GM18861 (cell line): Measurements from ENCODE around the gene GARS1.

Experiments
- ATAC-seq: cut with Tn5 transposase; IDR thresholded peaks from one replicate; pipeline ENCODE4 v1.9.1; 2021; ENCODE audit not compliant: unreplicated experiment

GARS1 gene, protein sequence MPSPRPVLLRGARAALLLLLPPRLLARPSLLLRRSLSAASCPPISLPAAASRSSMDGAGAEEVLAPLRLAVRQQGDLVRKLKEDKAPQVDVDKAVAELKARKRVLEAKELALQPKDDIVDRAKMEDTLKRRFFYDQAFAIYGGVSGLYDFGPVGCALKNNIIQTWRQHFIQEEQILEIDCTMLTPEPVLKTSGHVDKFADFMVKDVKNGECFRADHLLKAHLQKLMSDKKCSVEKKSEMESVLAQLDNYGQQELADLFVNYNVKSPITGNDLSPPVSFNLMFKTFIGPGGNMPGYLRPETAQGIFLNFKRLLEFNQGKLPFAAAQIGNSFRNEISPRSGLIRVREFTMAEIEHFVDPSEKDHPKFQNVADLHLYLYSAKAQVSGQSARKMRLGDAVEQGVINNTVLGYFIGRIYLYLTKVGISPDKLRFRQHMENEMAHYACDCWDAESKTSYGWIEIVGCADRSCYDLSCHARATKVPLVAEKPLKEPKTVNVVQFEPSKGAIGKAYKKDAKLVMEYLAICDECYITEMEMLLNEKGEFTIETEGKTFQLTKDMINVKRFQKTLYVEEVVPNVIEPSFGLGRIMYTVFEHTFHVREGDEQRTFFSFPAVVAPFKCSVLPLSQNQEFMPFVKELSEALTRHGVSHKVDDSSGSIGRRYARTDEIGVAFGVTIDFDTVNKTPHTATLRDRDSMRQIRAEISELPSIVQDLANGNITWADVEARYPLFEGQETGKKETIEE

DNA sequence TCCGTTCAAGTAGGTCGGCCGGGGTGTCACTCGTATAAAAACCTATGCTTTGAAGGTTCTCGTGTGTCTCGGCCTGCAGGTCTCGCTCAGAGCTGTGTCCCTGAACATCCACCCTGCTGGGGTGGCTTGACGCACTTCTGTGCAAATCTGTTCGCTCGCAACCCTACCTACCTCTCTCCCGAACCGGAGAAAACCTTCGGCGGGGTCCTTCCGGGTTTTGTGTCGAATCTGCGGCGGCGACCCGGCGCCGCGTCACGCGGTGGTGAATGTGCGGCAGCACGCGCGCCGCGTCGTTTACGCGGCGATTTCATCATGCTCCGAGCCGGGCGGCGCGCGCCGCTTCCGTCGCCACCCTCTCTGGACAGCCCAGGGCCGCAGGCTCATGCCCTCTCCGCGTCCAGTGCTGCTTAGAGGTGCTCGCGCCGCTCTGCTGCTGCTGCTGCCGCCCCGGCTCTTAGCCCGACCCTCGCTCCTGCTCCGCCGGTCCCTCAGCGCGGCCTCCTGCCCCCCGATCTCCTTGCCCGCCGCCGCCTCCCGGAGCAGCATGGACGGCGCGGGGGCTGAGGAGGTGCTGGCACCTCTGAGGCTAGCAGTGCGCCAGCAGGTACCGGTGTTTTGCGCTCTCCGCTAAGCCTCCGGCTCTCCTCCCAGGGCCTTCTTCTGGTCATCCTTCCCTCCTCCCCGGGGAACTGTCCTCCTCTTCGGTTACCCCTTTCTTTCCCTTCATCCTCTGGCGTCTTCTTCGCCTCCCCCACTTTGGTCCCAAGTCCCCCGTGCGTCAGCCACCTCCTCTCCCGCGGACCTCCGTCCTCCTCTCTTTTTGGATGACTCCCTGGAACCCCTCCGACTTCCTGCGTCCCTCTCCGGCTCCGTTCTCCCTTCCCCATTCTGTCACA is at the start of gene GARS1:
Gene GARS1 (plus strand): TSS at position 339 of the 896 bp plus-strand sequence. CDS start 44 bp downstream, at position 383.
- peak; percentile 86 for ATAC-seq

DNA sequence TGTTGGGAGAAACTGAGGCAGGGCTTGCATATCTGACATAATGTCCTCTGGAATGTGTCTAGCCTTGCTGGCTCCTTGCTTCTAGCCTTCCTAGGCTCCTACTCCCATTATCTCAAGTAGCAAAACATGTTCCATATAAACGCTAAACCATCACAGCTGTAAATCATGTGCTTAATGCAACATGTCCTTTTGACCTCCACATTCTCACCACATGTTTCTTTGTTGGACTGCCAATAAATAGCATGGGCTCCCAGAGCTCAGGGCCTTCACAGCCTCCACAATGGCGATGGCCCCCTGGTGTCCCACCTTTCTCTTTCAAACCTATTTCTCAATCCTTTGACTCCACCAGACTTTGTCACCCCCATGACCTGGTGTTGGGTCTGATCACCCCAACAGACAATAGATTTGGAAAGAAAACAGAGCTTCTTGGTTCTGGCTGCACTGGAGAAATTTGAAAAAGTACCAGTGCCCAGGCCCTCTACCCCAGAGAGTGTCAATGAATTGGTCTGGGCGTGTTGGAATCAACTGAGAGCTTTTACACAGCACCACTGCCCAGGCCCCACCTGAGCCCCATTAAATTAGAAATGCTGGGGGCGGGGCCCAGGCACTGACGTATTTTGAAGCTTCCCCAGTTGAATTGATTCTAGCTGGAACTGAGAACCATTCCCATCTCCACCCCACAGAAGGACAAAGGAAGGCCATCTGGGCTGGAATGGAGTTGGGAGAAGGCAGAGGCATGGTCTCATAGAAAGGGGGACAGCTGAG is 48.7 kb upstream of the GARS1 start:
- ATAC-seq = no peak

GRCh38 chr7:30546596-30546995 is 48.1 kb upstream of the GARS1 start:
- no peak for ATAC-seq

DNA sequence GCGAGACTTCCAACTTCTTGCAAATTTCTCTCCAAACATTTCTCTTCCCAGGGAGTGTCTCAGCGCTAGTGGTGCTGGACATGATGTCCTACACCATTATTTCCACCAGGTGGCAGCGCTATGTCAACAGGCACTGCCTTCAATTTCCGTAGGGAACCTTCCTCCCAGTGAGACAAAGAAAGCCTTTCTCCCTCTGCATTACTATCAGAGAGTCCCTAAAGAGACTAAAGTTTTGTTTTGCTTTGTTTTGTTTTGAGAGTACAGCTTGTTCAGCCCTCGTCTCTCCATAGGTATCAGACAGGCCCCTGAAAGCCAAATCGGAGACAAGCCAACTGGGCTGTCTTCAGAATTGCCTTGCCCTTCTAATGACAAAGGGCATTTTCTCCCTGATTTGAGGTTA is 45.8 kb upstream of the GARS1 start:
- ATAC-seq = no peak

- no peak for ATAC-seq
Measured at GRCh38 chr7:30549931-30550493, 44.7 kb upstream of the GARS1 start.

DNA sequence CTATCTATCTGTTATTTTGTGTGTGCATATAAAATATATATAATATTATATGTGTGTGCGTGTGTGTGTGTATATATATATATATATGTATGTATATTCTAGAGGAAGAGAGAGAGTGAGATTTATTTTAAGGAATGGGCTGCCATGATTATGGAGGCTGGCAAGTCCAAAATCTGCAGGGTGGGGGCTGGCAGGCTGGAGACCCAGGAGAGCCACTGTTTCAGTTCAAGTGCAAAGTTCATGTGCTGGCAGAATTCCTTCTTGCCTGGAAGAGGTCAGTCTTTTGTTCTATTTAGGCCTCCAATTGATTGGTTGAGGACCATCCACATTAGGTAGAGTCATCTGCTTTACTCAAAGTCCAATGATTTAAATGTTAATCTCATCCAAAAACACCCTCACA is 42.3 kb upstream of the GARS1 start:
- ATAC-seq = no peak

GRCh38 chr7:30553141-30553540 is 41.5 kb upstream of the GARS1 start:
- ATAC-seq = no peak

DNA sequence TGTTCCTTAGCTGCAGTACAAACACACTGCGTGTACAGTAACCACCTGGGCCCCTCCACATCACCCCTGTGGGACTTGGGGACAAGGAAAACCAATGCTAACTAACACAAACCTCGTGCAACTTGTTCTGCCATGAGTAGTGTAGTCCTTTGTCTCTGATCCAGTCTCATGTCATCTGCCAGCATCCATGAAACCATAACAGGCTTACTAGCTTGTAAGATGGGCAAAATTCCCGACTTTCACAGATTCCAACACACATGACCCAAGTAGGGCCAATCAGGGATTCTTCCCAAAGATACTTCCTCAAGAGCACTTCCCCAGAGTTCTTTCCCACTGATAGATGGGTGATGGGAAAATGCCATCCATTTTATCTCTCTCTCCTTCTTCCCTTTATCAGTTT is 41.1 kb upstream of the GARS1 start:
- no peak for ATAC-seq

DNA sequence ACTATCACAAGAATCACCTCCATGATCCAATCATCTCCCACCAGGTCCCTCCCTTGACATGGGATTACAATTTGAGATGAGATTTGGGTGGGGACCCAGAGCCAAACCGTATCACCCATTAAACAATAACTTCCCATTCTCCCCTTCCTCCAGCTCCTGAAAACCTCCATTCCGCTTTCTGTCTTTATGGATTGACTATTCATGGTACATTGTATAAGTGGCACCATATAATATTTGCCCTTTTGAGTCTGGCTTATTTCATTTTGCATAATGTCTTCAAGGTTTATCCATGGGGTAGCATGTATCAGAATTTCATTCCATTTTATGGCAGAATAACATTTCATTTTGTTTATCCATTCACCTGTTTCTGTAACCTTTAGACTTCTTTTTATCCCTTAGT is 39.2 kb upstream of the GARS1 start:
- ATAC-seq = no peak

DNA sequence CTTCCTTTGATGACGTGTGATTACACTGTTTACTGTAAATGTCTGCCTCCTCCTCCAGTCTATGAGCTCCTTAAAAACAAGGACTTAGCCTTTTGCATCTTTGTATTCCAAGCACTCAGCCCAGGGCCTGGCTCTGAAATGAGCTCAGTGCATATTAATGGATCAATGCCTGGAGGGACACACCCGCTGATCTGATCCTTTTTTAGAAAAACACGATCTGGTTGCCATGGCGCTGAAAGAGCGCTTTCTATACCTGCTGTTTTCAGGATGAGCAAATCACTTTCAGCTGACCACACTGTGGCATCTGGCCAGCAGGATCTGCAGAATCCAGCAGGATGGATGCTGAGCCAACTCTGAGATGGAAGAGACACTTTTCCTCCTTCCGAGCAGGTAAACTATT is 37.8 kb upstream of the GARS1 start:
- ATAC-seq = no peak

DNA sequence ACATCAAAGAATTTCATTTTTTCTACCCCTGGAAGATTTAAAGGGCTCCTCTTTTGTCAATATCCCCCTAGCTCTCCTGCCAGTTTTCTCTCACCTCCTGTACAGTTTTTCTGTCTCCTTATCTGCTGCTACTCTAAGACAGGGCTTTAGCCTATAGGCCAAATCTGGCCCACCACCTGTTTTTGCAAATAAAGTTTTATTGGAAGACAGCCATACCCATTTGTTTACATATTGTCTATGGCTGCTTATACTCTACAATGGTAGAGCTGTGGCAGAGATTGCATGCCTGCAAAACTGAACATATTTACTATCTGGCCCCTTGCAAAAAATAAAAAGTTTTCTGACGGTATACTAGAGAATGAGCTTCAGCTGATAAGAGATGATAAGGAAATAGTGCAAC is 37.4 kb upstream of the GARS1 start:
- no peak for ATAC-seq

DNA sequence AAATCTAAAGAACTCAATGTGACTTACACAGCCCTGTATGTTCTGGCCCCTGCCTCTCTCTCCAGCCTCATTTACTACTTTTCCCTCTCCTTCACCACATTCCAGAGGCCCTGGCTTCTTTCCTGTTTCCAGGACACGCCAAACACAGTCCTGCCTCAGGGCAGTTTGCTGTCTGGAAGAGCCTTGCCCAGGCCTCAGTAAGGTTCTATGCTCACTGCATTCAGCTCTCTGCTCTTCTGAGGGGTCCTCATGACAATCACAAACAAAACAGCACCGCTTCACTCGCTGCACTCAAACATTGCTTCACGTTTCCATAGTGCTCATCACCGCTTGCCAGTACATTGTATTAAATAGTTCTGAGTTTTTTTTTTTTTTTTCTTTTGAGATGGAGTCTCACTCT is 35.1 kb upstream of the GARS1 start:
- no peak for ATAC-seq

GRCh38 chr7:30561389-30561788 is 33.3 kb upstream of the GARS1 start:
- ATAC-seq = no peak

DNA sequence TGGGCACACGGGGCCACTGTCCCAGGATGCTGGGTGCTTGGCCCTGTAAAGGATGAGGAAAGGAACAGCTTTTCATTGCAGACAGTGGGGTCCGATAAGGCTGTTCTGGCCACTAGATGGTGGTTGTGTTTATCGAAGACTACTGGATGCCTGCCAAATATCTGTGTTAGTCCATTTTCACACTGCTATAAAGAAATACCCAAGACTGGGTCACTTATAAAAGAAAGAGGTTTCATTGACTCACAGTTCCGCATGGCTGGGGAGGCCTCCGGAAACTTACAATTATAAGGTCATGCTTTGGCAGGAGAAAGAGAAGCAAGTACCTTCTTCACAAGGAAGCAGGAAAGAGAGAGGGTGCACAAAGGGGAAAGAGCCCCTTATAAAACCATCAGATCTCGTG is 32.2 kb upstream of the GARS1 start:
- ATAC-seq = no peak

GRCh38 chr7:30562909-30563308 is 31.8 kb upstream of the GARS1 start:
- no peak for ATAC-seq

DNA sequence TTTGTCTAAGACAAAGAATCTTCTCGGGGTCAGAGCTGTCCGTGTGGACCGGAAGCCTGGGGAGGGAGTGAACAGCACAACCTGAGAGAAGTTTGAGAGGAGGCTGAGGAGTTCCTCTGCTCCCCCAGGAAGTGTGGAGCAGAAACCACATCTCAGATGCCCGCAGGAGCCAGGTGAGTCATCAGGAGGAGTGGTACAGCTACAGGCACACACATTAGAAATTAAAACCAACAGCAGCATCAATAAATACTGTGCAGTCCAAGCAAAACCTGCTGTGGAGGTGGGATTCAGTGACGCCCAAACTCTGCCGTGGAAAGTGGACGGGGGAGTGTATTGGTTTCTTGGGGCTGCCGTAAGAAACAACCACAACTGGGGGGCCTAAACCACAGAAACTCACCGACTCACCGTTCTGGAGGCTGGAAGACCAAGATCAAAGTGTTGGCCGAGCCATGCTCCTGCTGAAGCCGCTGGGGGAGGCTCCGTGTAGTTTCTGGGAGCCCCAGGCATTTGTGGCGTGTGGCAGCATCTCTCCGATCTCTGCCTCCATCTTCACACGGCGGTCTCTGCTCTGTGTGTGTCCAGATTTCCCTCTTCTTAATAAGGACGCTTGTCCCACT is 31.2 kb upstream of the GARS1 start:
- no peak for ATAC-seq

DNA sequence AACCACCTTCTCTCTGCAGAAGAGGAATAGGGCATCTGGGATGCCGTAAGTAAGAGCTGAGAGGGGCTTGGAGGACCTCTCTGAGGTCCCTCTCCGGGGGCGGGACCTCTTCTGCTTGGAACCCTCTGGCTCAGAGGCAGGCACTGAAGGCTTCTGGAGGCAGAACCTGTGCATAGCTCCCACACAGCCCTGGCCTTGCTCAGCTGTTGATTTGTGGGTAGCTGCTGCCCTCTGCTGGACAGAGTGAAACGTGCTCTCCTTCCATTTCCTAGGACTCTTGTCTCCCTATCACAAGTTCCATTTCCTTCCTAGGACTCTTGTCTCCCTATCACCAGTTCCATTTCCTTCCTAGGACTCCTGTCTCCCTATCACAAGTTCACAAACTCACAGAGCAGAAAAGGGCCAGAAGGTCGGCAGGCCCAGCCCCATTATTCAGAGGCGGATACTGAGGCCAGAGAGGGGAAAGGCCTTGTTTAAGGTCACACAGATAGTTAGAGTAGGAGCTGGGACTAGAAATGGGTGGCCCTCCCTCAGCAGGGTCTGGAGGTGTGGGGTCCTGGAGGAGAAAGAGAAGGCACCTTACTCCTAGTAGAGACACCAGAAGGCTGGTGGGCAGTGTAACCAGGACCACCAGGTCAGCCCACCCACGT is 30.3 kb upstream of the GARS1 start:
- ATAC-seq = peak; percentile 67

GRCh38 chr7:30566596-30566995 is 28.1 kb upstream of the GARS1 start:
- ATAC-seq = no peak

DNA sequence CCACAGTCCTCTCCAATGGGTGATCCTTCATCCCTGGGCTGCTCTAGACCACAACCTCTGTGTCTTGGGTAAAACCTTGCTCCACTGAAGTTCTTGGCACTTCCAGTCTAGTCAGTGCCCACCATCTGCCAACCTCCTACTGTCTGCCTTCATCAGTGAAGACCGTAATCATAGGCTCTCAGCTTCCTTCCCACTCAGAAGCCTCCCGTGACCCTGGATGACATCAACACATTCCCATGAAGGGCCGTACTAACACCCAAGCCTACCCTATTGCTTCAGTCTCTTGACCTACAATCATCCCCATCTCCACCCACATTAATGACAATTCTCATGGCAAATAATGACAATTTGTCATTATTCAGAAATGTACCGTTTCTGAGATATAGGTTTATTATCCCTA is 27.6 kb upstream of the GARS1 start:
- no peak for ATAC-seq
